H1 (cell line): ENCODE data around the gene FASTK. TPM values are rescaled to one million over a fixed set of nuclear protein-coding genes. Genes with fewer than 3 reads are reported as not detected.

Experiments
- CBX5 ChIP-seq: fragments of 300-800, 300-1000 bp; sonication (generic); IDR thresholded peaks from 2 replicates; pipeline ENCODE4 v1.7.1; 2016; ENCODE audit warnings: antibody characterized with exemption, low read length, low read depth
- CEBPB ChIP-seq: IDR thresholded peaks from 2 replicates; pipeline ENCODE4 v1.6.1; 2012; ENCODE audit warnings: low read depth, low read length
- CHD2 ChIP-seq: IDR thresholded peaks from 2 replicates; pipeline ENCODE4 v1.6.1; 2012; ENCODE audit warnings: low read length, improper control_type of control experiment
- CTBP2 ChIP-seq: IDR thresholded peaks from 2 replicates; pipeline ENCODE4 v1.7.0; 2011; ENCODE audit warnings: borderline replicate concordance, mild to moderate bottlenecking, moderate library complexity, mixed read lengths, low read length; ENCODE audit not compliant: insufficient read depth, insufficient read length
- HDAC2 ChIP-seq, 2 experiments: fragments of 300-600 bp in 1 of 2; sonication (generic) in 1 of 2; IDR thresholded peaks; 2 replicates each; pipeline ENCODE4 v1.6.1; 2011 to 2012; ENCODE audit warnings: low read depth in 2 of 2, low read length in 2 of 2, mild to moderate bottlenecking in 2 of 2, moderate library complexity in 2 of 2, borderline replicate concordance in 1 of 2, inconsistent platforms in 1 of 2
- RNF2 ChIP-seq: fragments of 200-900, 300-1000 bp; sonication (generic); IDR thresholded peaks from 2 replicates; pipeline ENCODE4 v1.7.1; 2016; ENCODE audit warnings: borderline replicate concordance, low read depth, mild to moderate bottlenecking, antibody characterized with exemption, low read length; ENCODE audit not compliant: poor library complexity, severe bottlenecking; ENCODE audit errors: missing control alignments
- SP2 ChIP-seq: IDR thresholded peaks from 2 replicates; pipeline ENCODE4 v1.6.1; 2012; ENCODE audit warnings: mild to moderate bottlenecking, low read length, inconsistent platforms
- TAF1 ChIP-seq: IDR thresholded peaks from 2 replicates; pipeline ENCODE4 v1.6.1; 2011; ENCODE audit warnings: mild to moderate bottlenecking, low read depth, low read length
- TBP ChIP-seq: IDR thresholded peaks from 2 replicates; pipeline ENCODE4 v1.6.1; 2011; ENCODE audit warnings: low read depth, low read length, improper control_type of control experiment
- polyA plus RNA-seq, 7 experiments: library from polyadenylated mRNA; depleted of rRNA in 3 of 7; stranded (reverse) in 5 of 7; unstranded in 2 of 7; fragments of >200 nt in 5 of 7; fragments of 200-250 nt in 2 of 7; gene quantifications; 1 replicate in 5 of 7; 2 replicates in 1 of 7; 4 replicates in 1 of 7; pipeline versions ENCODE4 v1.2.1 to v1.2.3, GENCODE V29; 2011 to 2013; ENCODE audit warnings: missing spikeins in 2 of 7, mixed read lengths in 2 of 7
- total RNA-seq: library from RNA; stranded (reverse); fragmentation: NEBNext Ultra II Directional; extraction: Animal tissue kit (Norgen Biotek cat#: 25700); gene quantifications from 2 replicates; pipeline ENCODE4 v1.2.1, GENCODE V29; 2021
- TF ChIP-seq, protein P1 (sequence below): fragments of 300-600 bp; sonication (generic); IDR thresholded peaks from 2 replicates; pipeline ENCODE4 v1.7.1; 2012; ENCODE audit warnings: low read length, moderate library complexity, mild to moderate bottlenecking, inconsistent platforms; ENCODE audit not compliant: insufficient replicate concordance
- TF ChIP-seq, protein P2 (sequence below): IDR thresholded peaks from 2 replicates; pipeline ENCODE4 v1.6.1; 2011; ENCODE audit warnings: low read depth, mild to moderate bottlenecking, low read length; ENCODE audit not compliant: insufficient read depth

Gene FASTK
- total and polyA plus RNA-seq, 2 of the 8 experiments (the other 6 are each of a cell fraction or from before 2014, with no cell fraction given), result 39.4 to 84.0 TPM

DNA sequence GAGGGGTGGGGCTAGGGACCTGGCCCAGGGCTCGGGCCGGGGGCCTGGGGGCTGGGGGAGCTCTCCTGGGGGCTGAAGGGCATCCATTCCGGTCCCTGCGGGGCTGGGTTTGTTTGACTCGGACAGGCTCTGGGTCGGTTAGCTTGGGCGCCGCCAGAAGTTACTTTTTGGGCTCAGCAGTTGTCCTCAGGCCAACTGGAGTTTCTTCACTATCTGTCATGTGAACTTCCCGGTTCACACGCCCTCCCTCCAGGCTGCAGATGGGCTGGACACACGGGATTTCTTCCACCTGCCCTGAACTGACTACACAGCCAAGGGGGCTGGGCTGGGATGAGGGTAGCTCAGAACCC is 17.4 kb downstream of the FASTK start (continued):
- TF ChIP-seq, protein P1, sequence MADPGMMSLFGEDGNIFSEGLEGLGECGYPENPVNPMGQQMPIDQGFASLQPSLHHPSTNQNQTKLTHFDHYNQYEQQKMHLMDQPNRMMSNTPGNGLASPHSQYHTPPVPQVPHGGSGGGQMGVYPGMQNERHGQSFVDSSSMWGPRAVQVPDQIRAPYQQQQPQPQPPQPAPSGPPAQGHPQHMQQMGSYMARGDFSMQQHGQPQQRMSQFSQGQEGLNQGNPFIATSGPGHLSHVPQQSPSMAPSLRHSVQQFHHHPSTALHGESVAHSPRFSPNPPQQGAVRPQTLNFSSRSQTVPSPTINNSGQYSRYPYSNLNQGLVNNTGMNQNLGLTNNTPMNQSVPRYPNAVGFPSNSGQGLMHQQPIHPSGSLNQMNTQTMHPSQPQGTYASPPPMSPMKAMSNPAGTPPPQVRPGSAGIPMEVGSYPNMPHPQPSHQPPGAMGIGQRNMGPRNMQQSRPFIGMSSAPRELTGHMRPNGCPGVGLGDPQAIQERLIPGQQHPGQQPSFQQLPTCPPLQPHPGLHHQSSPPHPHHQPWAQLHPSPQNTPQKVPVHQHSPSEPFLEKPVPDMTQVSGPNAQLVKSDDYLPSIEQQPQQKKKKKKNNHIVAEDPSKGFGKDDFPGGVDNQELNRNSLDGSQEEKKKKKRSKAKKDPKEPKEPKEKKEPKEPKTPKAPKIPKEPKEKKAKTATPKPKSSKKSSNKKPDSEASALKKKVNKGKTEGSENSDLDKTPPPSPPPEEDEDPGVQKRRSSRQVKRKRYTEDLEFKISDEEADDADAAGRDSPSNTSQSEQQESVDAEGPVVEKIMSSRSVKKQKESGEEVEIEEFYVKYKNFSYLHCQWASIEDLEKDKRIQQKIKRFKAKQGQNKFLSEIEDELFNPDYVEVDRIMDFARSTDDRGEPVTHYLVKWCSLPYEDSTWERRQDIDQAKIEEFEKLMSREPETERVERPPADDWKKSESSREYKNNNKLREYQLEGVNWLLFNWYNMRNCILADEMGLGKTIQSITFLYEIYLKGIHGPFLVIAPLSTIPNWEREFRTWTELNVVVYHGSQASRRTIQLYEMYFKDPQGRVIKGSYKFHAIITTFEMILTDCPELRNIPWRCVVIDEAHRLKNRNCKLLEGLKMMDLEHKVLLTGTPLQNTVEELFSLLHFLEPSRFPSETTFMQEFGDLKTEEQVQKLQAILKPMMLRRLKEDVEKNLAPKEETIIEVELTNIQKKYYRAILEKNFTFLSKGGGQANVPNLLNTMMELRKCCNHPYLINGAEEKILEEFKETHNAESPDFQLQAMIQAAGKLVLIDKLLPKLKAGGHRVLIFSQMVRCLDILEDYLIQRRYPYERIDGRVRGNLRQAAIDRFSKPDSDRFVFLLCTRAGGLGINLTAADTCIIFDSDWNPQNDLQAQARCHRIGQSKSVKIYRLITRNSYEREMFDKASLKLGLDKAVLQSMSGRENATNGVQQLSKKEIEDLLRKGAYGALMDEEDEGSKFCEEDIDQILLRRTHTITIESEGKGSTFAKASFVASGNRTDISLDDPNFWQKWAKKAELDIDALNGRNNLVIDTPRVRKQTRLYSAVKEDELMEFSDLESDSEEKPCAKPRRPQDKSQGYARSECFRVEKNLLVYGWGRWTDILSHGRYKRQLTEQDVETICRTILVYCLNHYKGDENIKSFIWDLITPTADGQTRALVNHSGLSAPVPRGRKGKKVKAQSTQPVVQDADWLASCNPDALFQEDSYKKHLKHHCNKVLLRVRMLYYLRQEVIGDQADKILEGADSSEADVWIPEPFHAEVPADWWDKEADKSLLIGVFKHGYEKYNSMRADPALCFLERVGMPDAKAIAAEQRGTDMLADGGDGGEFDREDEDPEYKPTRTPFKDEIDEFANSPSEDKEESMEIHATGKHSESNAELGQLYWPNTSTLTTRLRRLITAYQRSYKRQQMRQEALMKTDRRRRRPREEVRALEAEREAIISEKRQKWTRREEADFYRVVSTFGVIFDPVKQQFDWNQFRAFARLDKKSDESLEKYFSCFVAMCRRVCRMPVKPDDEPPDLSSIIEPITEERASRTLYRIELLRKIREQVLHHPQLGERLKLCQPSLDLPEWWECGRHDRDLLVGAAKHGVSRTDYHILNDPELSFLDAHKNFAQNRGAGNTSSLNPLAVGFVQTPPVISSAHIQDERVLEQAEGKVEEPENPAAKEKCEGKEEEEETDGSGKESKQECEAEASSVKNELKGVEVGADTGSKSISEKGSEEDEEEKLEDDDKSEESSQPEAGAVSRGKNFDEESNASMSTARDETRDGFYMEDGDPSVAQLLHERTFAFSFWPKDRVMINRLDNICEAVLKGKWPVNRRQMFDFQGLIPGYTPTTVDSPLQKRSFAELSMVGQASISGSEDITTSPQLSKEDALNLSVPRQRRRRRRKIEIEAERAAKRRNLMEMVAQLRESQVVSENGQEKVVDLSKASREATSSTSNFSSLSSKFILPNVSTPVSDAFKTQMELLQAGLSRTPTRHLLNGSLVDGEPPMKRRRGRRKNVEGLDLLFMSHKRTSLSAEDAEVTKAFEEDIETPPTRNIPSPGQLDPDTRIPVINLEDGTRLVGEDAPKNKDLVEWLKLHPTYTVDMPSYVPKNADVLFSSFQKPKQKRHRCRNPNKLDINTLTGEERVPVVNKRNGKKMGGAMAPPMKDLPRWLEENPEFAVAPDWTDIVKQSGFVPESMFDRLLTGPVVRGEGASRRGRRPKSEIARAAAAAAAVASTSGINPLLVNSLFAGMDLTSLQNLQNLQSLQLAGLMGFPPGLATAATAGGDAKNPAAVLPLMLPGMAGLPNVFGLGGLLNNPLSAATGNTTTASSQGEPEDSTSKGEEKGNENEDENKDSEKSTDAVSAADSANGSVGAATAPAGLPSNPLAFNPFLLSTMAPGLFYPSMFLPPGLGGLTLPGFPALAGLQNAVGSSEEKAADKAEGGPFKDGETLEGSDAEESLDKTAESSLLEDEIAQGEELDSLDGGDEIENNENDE, result no peak
- TF ChIP-seq CEBPB (no peak), RNF2 (no peak), TBP (no peak), TAF1 (no peak), SP2 (no peak), HDAC2 (IDR thresholded peaks at IDR 0.05; ENCODE audit: borderline replicate concordance in 1 of 2, low read depth in 2 of 2, low read length in 2 of 2) (no peak), CTBP2 (no peak), CHD2 (no peak), CBX5 (no peak)
- TF ChIP-seq, protein P2, sequence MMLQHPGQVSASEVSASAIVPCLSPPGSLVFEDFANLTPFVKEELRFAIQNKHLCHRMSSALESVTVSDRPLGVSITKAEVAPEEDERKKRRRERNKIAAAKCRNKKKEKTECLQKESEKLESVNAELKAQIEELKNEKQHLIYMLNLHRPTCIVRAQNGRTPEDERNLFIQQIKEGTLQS, result no peak
